HG03159 (cell line): ENCODE results near the gene CRTAC1.

Experiments used
- ATAC-seq: cut with Tn5 transposase; IDR thresholded peaks from one replicate; pipeline ENCODE4 v1.9.1; 2021; ENCODE audit warnings: mild to moderate bottlenecking, moderate library complexity; ENCODE audit not compliant: unreplicated experiment

The CRTAC1 gene

GRCh38 chr10:97975598-97975997 lies 54.8 kb downstream of the CRTAC1 start:
- ATAC-seq = no peak

GRCh38 chr10:97974526-97975525 lies 55.6 kb downstream of the CRTAC1 start:
- no peak for ATAC-seq

- ATAC-seq = no peak
Measured at GRCh38 chr10:97974100-97974499, 56.3 kb downstream of the CRTAC1 start.

GRCh38 chr10:97969538-97970079 lies 60.8 kb downstream of the CRTAC1 start:
- ATAC-seq = no peak

- ATAC-seq = no peak
Measured at GRCh38 chr10:97964748-97965147, 65.7 kb downstream of the CRTAC1 start.

- no peak for ATAC-seq
Measured at GRCh38 chr10:97961945-97962344, 68.5 kb downstream of the CRTAC1 start.

- no peak for ATAC-seq
Measured at GRCh38 chr10:97960269-97961056, 70.0 kb downstream of the CRTAC1 start.

- ATAC-seq = no peak
Measured at GRCh38 chr10:97949462-97949861, 81.0 kb downstream of the CRTAC1 start.

- no peak for ATAC-seq
Measured at GRCh38 chr10:97948822-97949221, 81.6 kb downstream of the CRTAC1 start.

GRCh38 chr10:97944772-97945171 lies 85.6 kb downstream of the CRTAC1 start:
- no peak for ATAC-seq

- ATAC-seq = no peak
Measured at GRCh38 chr10:97943294-97943693, 87.1 kb downstream of the CRTAC1 start.

- no peak for ATAC-seq
Measured at GRCh38 chr10:97940534-97940933, 89.9 kb downstream of the CRTAC1 start.

GRCh38 chr10:97939446-97939990 lies 90.9 kb downstream of the CRTAC1 start:
- no peak for ATAC-seq

- no peak for ATAC-seq
Measured at GRCh38 chr10:97937928-97938327, 92.5 kb downstream of the CRTAC1 start.

- ATAC-seq = no peak
Measured at GRCh38 chr10:97937054-97937453, 93.4 kb downstream of the CRTAC1 start.

GRCh38 chr10:97936126-97936525 lies 94.3 kb downstream of the CRTAC1 start:
- no peak for ATAC-seq

GRCh38 chr10:97932932-97933530 lies 97.4 kb downstream of the CRTAC1 start:
- ATAC-seq = no peak

- no peak for ATAC-seq
Measured at GRCh38 chr10:97931041-97931440, 99.4 kb downstream of the CRTAC1 start.

GRCh38 chr10:97928897-97929296 lies 101.5 kb downstream of the CRTAC1 start:
- ATAC-seq = no peak

GRCh38 chr10:97927622-97928021 lies 102.8 kb downstream of the CRTAC1 start:
- no peak for ATAC-seq

GRCh38 chr10:97926055-97926454 lies 104.4 kb downstream of the CRTAC1 start:
- ATAC-seq = no peak
